Psoas muscle (tissue), 8 donors: ENCODE results near the gene C2CD4C. TPM values are rescaled to one million over a fixed set of nuclear protein-coding genes. Genes with fewer than 3 reads are reported as not detected.

Experiments used
- ATAC-seq, 4 donors: fragments of 200-7000 bp; cut with Tn5 transposase; one replicate each; pipeline ENCODE4 v1.9.1; 2020; ENCODE audit warnings: moderate library complexity in 3 of 4, mild to moderate bottlenecking in 2 of 4
- DNase-seq, 2 donors: peaks; one replicate each; pipeline ENCODE4 v3.0.0-alpha.2; 2020
- H3K27ac ChIP-seq: fragments of 200-600 bp; one replicate; pipeline ENCODE4 v1.8.0; 2022
- H3K27me3 ChIP-seq, 3 donors: fragments of 200-600 bp in 1 of 3; one replicate each; pipeline versions ENCODE4 v1.6.1 to v1.8.0; 2013 to 2022; ENCODE audit warnings: low read length in 2 of 3, mild to moderate bottlenecking in 2 of 3, moderate library complexity in 1 of 3; ENCODE audit not compliant: insufficient read depth in 3 of 3
- H3K36me3 ChIP-seq, 2 donors: fragments of 200-600 bp in 1 of 2; one replicate each; pipeline versions ENCODE4 v1.6.1 to v1.8.0; 2013 to 2022; ENCODE audit warnings: low read depth in 1 of 2, mild to moderate bottlenecking in 1 of 2, moderate library complexity in 1 of 2; ENCODE audit not compliant: insufficient read depth in 1 of 2
- H3K4me1 ChIP-seq: fragments of 200-600 bp; one replicate; pipeline ENCODE4 v1.8.0; 2022
- H3K4me3 ChIP-seq: fragments of 200-600 bp; one replicate; pipeline ENCODE4 v1.8.0; 2022; ENCODE audit warnings: mild to moderate bottlenecking
- H3K9me3 ChIP-seq: fragments of 200-600 bp; one replicate; pipeline ENCODE4 v1.8.0; 2022
- CTCF ChIP-seq: fragments of 200-600 bp; IDR thresholded peaks from one replicate; pipeline ENCODE4 v1.8.0; 2022; ENCODE audit warnings: antibody characterized with exemption
- WGBS, 3 donors: extraction: QIAGEN DNeasy Blood & Tissue Kit; methylation state at CpG; one replicate each; pipeline versions ENCODE4 v1.1.6 to v1.1.7; 2013; 5-methylcytosine and 5-hydroxymethylcytosine counted together
- intact Hi-C, 2 donors: fragments of 100-400 bp; cut with DNase I; formaldehyde crosslinking; loops; one replicate each; pipeline versions ENCODE4 v1.11.0 to v1.14.2; 2022
- polyA plus RNA-seq, 3 donors: library from polyadenylated mRNA; stranded (reverse); fragments of 200-250 nt; gene quantifications; one replicate each; pipeline ENCODE4 v1.2.3, GENCODE V29; 2013
- total RNA-seq, 4 donors: library from RNA; stranded (reverse); fragmentation: NEBNext Ultra II Directional in 2 of 4; extraction: Animal tissue kit (Norgen Biotek cat#: 25700) in 2 of 4; gene quantifications; one replicate each; pipeline versions ENCODE4 v1.2.1 to v1.2.4, GENCODE V29; 2021 to 2023
- donor health status: healthy with polysubstance abuse.
- donor health status: DM: no; HTN: no; CAD: no; lungs with moderate emphysema.
- donor health status: Bipolar disorder and iron deficiency.
- donor health status: healthy.
- donor health status: DM: yes; HTN: yes; CAD: no.
- donor health status: DM: no; HTN: no; CAD: no.
- donor health status: DM: no; HTN: no; CAD: no.
- donor health status: DM: yes; HTN: yes; CAD: no.

C2CD4C gene
- total and polyA plus RNA-seq, 7 donors: 0.47 to 1.3 (median 0.97) TPM

- intact Hi-C loops: no loop called here
- 84 to 86% (median 85%) methylated on average over 24 to 27 of the region's 27 CpGs for WGBS, 3 donors
- H3K9me3 ChIP-seq: no peaks in the 10 kb centered on the region
- H3K4me3 ChIP-seq: no peak overlapping the region
- DNase-seq: no peak
- H3K27ac ChIP-seq: no peak overlapping the region
- TF ChIP-seq CTCF: no peak
- peaks cover 0 to 6% (median 4%) of the 10 kb centered on the region in 3 donors for H3K27me3 ChIP-seq
- ATAC-seq: no peak
- H3K36me3 ChIP-seq: no peaks in the 10 kb centered on the region
- H3K4me1 ChIP-seq: no peaks in the 10 kb centered on the region
These were observed 30.4 kb upstream of the C2CD4C start for GRCh38 chr19:439167-439900.

DNA sequence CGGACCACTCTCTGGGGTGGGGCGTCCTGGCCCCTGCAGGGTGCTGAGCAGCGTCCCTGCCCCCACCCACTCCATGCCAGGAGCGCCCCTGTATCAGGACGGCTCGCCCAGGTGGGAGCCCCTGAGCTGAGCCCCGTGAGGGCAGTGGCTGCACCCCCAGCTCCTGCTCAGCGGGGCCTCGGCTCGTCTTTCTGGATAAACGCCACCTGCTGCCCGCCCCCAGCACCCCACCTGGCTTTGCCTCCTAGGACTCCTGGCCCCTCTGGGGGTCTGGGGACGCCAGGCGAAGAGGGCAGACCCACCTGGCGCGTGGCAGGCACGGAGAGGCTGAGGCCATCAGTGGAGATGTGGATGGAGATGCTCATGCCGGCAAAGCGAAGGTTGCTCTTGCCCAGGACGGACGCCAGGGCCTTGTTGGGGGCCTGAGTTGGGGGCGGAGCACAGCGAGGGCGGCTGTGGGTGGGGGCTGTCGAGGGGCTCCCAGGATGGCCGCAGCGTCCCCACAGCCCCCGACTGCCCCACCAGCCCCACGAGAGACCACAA is 29.5 kb upstream of the C2CD4C start:
- intact Hi-C loops: no loop called here
- DNase-seq: no peak
- TF ChIP-seq CTCF: no peak
- Histone ChIP-seq H3K27me3 (peaks cover 0 to 6% (median 4%) of the 10 kb centered on the region in 3 donors), H3K27ac (no peak overlapping the region), H3K9me3 (no peaks in the 10 kb centered on the region), H3K4me1 (no peaks in the 10 kb centered on the region), H3K36me3 (no peaks in the 10 kb centered on the region), H3K4me3 (no peak overlapping the region)
- ATAC-seq: no peak
- WGBS, 3 donors: 70 to 84% (median 81%) methylated on average over 25 to 29 of the region's 29 CpGs

DNA sequence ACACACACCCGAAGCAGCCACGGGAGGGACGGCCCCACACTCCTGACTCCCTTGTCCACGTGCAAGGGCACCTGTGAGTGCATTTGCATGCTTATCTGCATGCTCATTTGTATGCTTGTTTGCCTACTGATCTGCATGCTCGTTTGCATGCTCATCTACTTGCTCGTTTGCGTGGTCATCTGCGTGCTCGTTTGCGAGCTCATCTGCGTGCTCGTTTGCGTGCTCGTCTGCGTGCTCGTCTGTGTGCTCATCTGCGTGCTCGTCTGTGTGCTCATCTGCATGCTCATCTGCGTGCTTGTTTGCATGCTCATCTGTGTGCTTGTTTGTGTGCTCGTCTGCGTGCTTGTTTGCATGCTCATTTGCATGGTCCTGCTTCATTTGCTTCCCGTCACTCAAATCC is 28.1 kb upstream of the C2CD4C start:
- no peak for DNase-seq
- Histone ChIP-seq H3K27me3 (peaks cover 0 to 6% (median 4%) of the 10 kb centered on the region in 3 donors), H3K4me1 (no peaks in the 10 kb centered on the region), H3K4me3 (no peak overlapping the region), H3K36me3 (no peaks in the 10 kb centered on the region), H3K27ac (no peak overlapping the region), H3K9me3 (no peaks in the 10 kb centered on the region)
- intact Hi-C loops: no loop called here
- ATAC-seq: no peak
- no peak for TF ChIP-seq CTCF
- WGBS, 3 donors: 85 to 92% (median 88%) methylated on average over 22 of the region's 22 CpGs

DNA sequence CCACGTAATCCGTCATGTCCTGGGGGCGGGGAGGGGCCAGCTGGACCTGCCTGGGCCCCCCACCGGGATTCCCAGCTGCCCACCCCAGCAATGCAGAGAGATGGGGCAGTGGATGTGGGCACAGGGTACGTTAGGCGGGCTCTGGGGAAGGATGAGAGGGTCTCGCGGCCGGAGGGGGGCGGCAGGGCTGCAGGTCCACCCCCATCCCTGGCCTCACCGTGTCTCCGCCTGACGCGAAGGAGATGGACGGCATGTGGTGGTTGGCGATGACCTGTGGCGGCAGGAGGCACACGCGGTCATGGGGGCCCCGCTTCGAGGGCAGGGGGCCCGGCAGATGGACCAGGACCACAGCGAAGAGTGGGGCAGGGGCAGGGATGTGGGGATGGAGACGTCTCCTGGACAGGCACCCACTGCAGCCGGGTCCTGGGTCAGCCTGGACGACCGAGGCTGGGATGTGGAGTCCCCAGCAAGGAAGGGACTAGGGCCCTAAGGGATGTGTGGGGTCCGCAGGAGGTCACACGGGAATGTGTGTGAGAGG is 27.5 kb upstream of the C2CD4C start:
- WGBS, 3 donors: 81 to 84% (median 81%) methylated on average over 18 to 29 of the region's 29 CpGs
- Histone ChIP-seq H3K36me3 (no peaks in the 10 kb centered on the region), H3K27me3 (peaks cover 0 to 6% (median 4%) of the 10 kb centered on the region in 3 donors), H3K27ac (no peak overlapping the region), H3K9me3 (no peaks in the 10 kb centered on the region), H3K4me1 (no peaks in the 10 kb centered on the region), H3K4me3 (no peak overlapping the region)
- TF ChIP-seq CTCF: no peak
- DNase-seq (no peak), ATAC-seq (no peak)
- intact Hi-C loops: no loop called here
